ENCODE data around the gene DPYSL5. TPM values are rescaled to one million over a fixed set of nuclear protein-coding genes. Genes with fewer than 3 reads are reported as not detected.

The DPYSL5 gene
- total RNA-seq, 2 donors from 2014 or later, result 0.24 to 0.35 TPM

DNA sequence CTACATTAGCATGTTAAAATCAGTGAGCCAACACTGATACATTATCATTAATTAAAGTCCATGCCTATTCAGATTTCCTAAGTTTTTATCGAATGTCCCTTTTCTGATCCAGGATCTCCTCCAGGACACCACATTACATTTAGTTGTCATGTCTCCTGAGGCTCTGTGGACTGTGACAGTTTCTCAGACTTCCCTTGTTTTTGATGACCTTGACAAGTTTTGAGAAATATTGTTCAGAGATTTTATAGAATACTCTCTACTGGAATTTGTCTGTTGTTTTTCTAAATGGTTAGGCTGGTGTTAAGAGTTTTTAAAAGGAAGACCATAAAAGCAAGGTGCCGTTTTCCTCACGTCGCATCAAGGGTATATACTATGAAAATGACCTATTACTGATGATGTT is 106.2 kb downstream of the DPYSL5 start:
- no peak overlapping the region for H3K27ac ChIP-seq
- H3K27me3 ChIP-seq, result no peaks in the 10 kb centered on the region
- H3K4me1 ChIP-seq, result no peaks in the 10 kb centered on the region
- TF ChIP-seq, protein P1, sequence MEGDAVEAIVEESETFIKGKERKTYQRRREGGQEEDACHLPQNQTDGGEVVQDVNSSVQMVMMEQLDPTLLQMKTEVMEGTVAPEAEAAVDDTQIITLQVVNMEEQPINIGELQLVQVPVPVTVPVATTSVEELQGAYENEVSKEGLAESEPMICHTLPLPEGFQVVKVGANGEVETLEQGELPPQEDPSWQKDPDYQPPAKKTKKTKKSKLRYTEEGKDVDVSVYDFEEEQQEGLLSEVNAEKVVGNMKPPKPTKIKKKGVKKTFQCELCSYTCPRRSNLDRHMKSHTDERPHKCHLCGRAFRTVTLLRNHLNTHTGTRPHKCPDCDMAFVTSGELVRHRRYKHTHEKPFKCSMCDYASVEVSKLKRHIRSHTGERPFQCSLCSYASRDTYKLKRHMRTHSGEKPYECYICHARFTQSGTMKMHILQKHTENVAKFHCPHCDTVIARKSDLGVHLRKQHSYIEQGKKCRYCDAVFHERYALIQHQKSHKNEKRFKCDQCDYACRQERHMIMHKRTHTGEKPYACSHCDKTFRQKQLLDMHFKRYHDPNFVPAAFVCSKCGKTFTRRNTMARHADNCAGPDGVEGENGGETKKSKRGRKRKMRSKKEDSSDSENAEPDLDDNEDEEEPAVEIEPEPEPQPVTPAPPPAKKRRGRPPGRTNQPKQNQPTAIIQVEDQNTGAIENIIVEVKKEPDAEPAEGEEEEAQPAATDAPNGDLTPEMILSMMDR (IDR thresholded peaks at IDR 0.05), result no peak
- no peak overlapping the region for H3K4me3 ChIP-seq
- no peak overlapping the region for H3K9ac ChIP-seq (ENCODE audit: low read depth in 2 of 2, low read length in 2 of 2)
- no peaks in the 10 kb centered on the region for H3K9me3 ChIP-seq
- DNase-seq, result no peak
- H3K36me3 ChIP-seq, result no peaks in the 10 kb centered on the region
- intact Hi-C loops (cut with DNase I), result no loop called here

GRCh38 chr2:26957041-26957440 is 109.1 kb downstream of the DPYSL5 start:
- Histone ChIP-seq H3K27me3 (no peaks in the 10 kb centered on the region), H3K36me3 (no peaks in the 10 kb centered on the region), H3K4me3 (no peak overlapping the region), H3K9me3 (no peaks in the 10 kb centered on the region), H3K9ac (ENCODE audit: low read depth in 2 of 2, low read length in 2 of 2) (no peak overlapping the region), H3K27ac (no peak overlapping the region), H3K4me1 (no peaks in the 10 kb centered on the region)
- no peak for DNase-seq
- intact Hi-C loops (cut with DNase I), result no loop called here
- TF ChIP-seq, protein P1 (IDR thresholded peaks at IDR 0.05), result no peak

DNA sequence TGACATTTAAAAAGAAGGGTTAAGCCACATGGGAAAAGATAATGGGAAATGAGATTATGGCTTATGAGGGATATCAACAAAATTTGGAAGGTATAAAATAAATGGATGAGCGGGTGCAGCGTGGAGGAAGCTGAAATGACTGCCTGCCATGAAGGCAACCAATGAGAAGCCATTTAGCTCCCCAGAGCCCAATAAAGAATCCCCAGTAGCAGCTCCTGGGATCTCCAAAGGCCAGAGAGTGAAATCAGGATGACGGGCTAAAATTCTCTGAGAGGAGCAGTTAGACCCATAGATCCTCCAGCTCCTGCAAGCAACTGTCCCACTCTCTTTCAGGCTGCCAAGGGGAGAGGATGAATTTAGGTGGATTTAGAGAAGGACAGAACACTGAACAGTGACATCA is 109.6 kb downstream of the DPYSL5 start:
- Histone ChIP-seq H3K4me1 (no peaks in the 10 kb centered on the region), H3K27me3 (no peaks in the 10 kb centered on the region), H3K9ac (ENCODE audit: low read depth in 2 of 2, low read length in 2 of 2) (no peak overlapping the region), H3K27ac (no peak overlapping the region), H3K36me3 (no peaks in the 10 kb centered on the region), H3K9me3 (no peaks in the 10 kb centered on the region), H3K4me3 (no peak overlapping the region)
- TF ChIP-seq, protein P1 (IDR thresholded peaks at IDR 0.05), result no peak
- DNase-seq, result no peak
- intact Hi-C loops (cut with DNase I), result no loop called here

DNA sequence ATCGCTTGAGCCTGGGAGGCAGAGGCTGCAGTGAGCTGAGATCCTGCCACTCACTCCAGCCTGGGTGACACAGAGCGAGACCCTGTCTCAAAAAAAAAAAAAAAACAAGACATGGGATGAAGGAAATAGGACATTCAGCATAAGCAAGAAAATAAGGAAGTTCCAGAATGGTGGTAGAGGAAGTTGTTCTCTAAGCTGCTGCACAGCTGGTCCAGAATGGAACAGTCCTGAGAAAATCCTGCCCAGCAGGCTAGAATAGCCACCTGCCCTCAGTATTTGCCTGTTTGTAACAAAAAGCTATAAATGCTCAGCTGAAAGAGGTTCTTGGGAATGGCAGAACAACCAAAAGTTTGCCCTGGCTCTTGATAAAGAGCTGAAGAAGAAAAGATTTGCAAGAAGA is 111.4 kb downstream of the DPYSL5 start:
- TF ChIP-seq, protein P1 (IDR thresholded peaks at IDR 0.05), result no peak
- intact Hi-C loops (cut with DNase I), result no loop called here
- H3K27me3 ChIP-seq, result no peaks in the 10 kb centered on the region
- DNase-seq, result no peak
- no peak overlapping the region for H3K4me3 ChIP-seq
- no peak overlapping the region for H3K9ac ChIP-seq (ENCODE audit: low read depth in 2 of 2, low read length in 2 of 2)
- H3K27ac ChIP-seq, result no peak overlapping the region
- no peaks in the 10 kb centered on the region for H3K9me3 ChIP-seq
- no peaks in the 10 kb centered on the region for H3K36me3 ChIP-seq
- H3K4me1 ChIP-seq, result no peaks in the 10 kb centered on the region

DNA sequence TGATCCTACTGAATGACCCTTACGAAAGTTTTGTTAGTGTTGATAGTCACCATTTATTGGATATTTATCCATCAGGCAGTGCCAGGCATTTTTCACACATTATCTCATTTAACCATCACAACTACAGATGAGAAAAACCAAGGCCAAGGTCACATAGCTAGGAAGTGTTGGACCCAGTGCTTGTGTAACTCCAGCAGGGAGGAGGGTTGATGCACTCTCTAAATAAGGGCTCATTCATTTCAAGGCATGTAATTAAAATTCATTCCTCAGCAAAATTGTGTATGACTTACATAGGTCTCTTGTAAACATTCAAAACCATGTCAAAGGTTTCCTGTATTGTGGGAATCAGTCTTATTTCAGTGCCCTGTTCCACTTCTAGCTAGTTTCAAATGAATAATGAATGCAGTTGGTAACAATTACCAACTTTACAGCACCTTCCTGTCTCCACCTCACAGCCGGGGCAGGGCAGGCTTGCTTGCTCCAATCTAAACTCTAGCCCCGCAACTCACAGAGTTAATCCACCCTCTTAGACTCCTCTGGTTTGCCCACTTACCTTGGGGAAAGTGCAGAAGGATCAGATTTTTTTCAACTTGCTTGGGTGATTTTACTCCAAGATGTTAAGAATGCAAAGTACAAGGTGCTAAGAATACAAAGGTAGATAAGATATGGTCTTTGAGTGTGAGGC is 116.7 kb downstream of the DPYSL5 start:
- intact Hi-C loops (cut with DNase I), result loop anchor here (10.0 kb wide), 1 partner anchor 320 kb away; the partner anchor contains the start of gene TRIM54
- no peaks in the 10 kb centered on the region for H3K4me1 ChIP-seq
- H3K4me3 ChIP-seq, result no peak overlapping the region
- TF ChIP-seq, protein P1 (IDR thresholded peaks at IDR 0.05), result no peak
- H3K9me3 ChIP-seq, result no peaks in the 10 kb centered on the region
- no peak overlapping the region for H3K9ac ChIP-seq (ENCODE audit: low read depth in 2 of 2, low read length in 2 of 2)
- H3K27me3 ChIP-seq, result no peaks in the 10 kb centered on the region
- H3K27ac ChIP-seq, result peak overlapping the region; percentile 20
- DNase-seq, result no peak
- H3K36me3 ChIP-seq, result no peaks in the 10 kb centered on the region

All from colonic mucosa (tissue), 4 donors.